Testis (tissue), 3 donors: ENCODE data around the gene ABCA13. TPM values are rescaled to one million over a fixed set of nuclear protein-coding genes. Genes with fewer than 3 reads are reported as not detected.

Experiments
- DNase-seq: peaks from one replicate; pipeline ENCODE4 v3.0.0-alpha.2; 2019
- H3K27ac ChIP-seq, 2 donors: fragments of 200-600 bp; sonication (generic); one replicate each; pipeline ENCODE4 v1.5.1; 2019
- H3K27me3 ChIP-seq: fragments of 200-600 bp; sonication (generic); one replicate; pipeline ENCODE4 v1.5.1; 2019
- H3K36me3 ChIP-seq: fragments of 200-600 bp; sonication (generic); one replicate; pipeline ENCODE4 v1.5.1; 2017; ENCODE audit warnings: low read depth; ENCODE audit errors: missing control alignments
- H3K4me1 ChIP-seq: fragments of 200-600 bp; sonication (generic); one replicate; pipeline ENCODE4 v1.5.1; 2019
- H3K4me3 ChIP-seq, 2 donors: fragments of 200-600 bp; sonication (generic); one replicate each; pipeline ENCODE4 v1.5.1; 2017 to 2019
- H3K9me3 ChIP-seq: fragments of 200-600 bp; sonication (generic); one replicate; pipeline ENCODE4 v1.5.1; 2017
- CTCF ChIP-seq, 3 experiments: fragments of 450-650 bp in 2 of 3; fragments of 200-600 bp in 1 of 3; sonication (generic) in 1 of 3; IDR thresholded peaks; one replicate each; pipeline ENCODE4 v1.5.1; 2016 to 2019; ENCODE audit warnings: antibody characterized with exemption in 3 of 3, mild to moderate bottlenecking in 2 of 3, moderate library complexity in 1 of 3
- POLR2A ChIP-seq: fragments of 450-650 bp; IDR thresholded peaks from one replicate; pipeline ENCODE4 v1.6.1; 2017; ENCODE audit warnings: antibody characterized with exemption, mild to moderate bottlenecking, moderate library complexity
- WGBS, 2 donors: methylation state at CpG; one replicate each; pipeline ENCODE4 v1.1.5; 2018; 5-methylcytosine and 5-hydroxymethylcytosine counted together
- intact Hi-C: fragments of 100-400 bp; cut with DNase I; formaldehyde crosslinking; loops from one replicate; pipeline ENCODE4 v1.15.1; 2023; ENCODE audit warnings: low total_unique reads
- polyA plus RNA-seq: library from polyadenylated mRNA; stranded (reverse); fragments of 350-450 nt; fragmentation: Illumina TruSeq; extraction: RNeasy Lipid Tissue Mini Kit (QIAGEN cat#74804); gene quantifications from one replicate; pipeline ENCODE4 v1.2.3, GENCODE V29; 2014; ENCODE audit warnings: low read depth, low replicate concordance; ENCODE audit not compliant: insufficient read depth
- total RNA-seq, 2 donors: library from RNA; depleted of rRNA; stranded (reverse); fragments of >200 nt; gene quantifications; one replicate each; pipeline ENCODE4 v1.2.3, GENCODE V29; 2016

The ABCA13 gene
- total and polyA plus RNA-seq, 3 donors from 2014 or later: 3.5 to 7.3 (median 4.3) TPM

DNA sequence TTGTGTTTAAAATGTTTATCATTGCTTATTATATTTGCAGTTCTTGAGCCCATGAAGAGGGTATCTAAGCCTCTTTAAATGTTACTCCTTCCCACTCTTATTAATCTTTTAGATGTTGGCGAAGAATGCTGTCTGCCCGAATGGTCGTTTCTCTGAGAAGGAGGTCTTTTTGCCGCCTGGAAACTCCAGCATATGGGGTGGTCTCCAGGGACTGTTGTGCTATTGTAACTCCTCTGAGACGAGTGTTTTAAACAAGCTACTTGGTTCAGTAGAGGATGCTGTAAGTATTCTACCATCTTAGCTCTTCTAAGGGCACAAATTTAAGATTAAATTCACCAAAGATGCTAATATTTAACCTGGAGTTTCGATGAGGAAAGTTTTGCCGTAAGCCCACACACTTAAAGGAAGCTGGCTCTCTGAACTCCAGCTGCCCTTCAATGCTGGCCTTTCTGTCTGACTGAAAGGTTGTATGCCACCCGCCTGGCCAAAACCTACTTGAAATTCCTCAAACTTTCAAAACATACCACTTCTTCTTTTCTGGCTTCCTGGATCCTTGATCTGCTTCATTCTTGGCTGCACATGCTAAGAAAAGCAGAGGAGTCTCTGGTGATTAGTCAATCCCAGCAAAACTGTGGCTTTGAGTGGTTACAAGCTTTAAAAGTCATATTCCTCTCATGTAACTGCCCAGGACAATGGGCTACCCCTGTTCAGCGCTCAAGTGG, 74.7 kb downstream of the ABCA13 start:
- H3K36me3 ChIP-seq: no peaks in the 10 kb centered on the region
- DNase-seq: no peak
- intact Hi-C loops: no loop called here
- 74 to 91% methylated on average over 9 of the region's 9 CpGs for WGBS, 2 donors
- no peak overlapping the region for H3K4me3 ChIP-seq
- no peak for TF ChIP-seq POLR2A
- no peak for TF ChIP-seq CTCF (IDR thresholded peaks at IDR 0.05)
- no peaks in the 10 kb centered on the region for H3K9me3 ChIP-seq
- H3K4me1 ChIP-seq: no peaks in the 10 kb centered on the region
- no peaks in the 10 kb centered on the region for H3K27me3 ChIP-seq
- H3K27ac ChIP-seq: no peak overlapping the region

GRCh38 chr7:48249166-48249565, 77.9 kb downstream of the ABCA13 start:
- no peak overlapping the region for H3K4me3 ChIP-seq
- no peaks in the 10 kb centered on the region for H3K36me3 ChIP-seq
- TF ChIP-seq POLR2A (no peak), CTCF (IDR thresholded peaks at IDR 0.05) (no peak)
- no peaks in the 10 kb centered on the region for H3K9me3 ChIP-seq
- no peak overlapping the region for H3K27ac ChIP-seq
- 55 to 65% methylated on average over 2 of the region's 2 CpGs for WGBS, 2 donors
- H3K4me1 ChIP-seq: no peaks in the 10 kb centered on the region
- no peaks in the 10 kb centered on the region for H3K27me3 ChIP-seq
- intact Hi-C loops: no loop called here
- no peak for DNase-seq

GRCh38 chr7:48250441-48250951, 79.2 kb downstream of the ABCA13 start:
- 49 to 51% methylated on average over 2 of the region's 2 CpGs for WGBS, 2 donors
- no peaks in the 10 kb centered on the region for H3K4me1 ChIP-seq
- TF ChIP-seq CTCF (IDR thresholded peaks at IDR 0.05) (no peak), POLR2A (no peak)
- no peaks in the 10 kb centered on the region for H3K27me3 ChIP-seq
- H3K36me3 ChIP-seq: no peaks in the 10 kb centered on the region
- DNase-seq: no peak
- H3K9me3 ChIP-seq: no peaks in the 10 kb centered on the region
- no peak overlapping the region for H3K4me3 ChIP-seq
- no peak overlapping the region for H3K27ac ChIP-seq
- intact Hi-C loops: no loop called here

DNA sequence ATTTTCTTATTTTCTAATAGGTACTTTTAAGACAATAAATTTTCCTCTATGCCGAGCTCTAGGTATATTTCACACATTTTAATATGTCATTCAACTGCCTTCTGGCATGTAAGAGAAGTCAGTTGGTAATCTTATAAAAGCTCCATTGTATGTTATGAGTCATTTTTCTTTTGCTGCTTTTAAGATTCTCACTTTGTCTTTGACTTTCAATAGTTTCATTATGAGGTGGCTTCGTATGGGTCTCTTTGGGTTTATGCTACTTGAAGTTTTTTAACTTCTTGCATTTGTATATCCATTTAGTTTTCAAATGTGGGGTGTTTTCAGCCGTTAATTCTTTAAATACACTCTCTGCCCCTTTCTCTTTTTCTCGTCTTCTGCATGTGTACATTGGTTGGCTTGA, 80.5 kb downstream of the ABCA13 start:
- WGBS, 2 donors: 93 to 95% methylated on average over 4 of the region's 4 CpGs
- no peak for DNase-seq
- TF ChIP-seq POLR2A: no peak
- no peak for TF ChIP-seq CTCF (IDR thresholded peaks at IDR 0.05)

DNA sequence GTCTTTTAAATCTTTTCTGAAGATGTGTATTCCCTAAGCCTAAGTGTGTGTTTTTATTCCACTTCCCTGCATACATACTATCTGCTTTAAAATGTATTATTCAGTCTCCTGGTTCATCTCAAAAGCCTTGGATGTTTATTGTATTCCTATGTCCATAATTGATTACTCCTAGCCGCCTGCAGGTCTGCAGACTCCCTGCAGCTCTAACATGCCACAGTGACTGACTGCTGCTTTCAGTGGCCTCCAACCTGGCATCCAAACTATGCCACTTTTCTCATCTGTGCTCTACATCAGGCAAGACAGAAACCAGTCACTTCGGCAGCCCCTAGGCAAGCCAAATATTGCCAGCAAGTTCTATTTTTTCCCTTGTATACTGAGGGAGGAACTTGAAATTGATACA, 81.7 kb downstream of the ABCA13 start:
- no peaks in the 10 kb centered on the region for H3K36me3 ChIP-seq
- H3K4me1 ChIP-seq: no peaks in the 10 kb centered on the region
- intact Hi-C loops: no loop called here
- H3K27me3 ChIP-seq: no peaks in the 10 kb centered on the region
- no peak overlapping the region for H3K4me3 ChIP-seq
- WGBS, 2 donors: 62 to 77% methylated on average over 2 of the region's 2 CpGs
- TF ChIP-seq CTCF (IDR thresholded peaks at IDR 0.05) (no peak), POLR2A (no peak)
- H3K27ac ChIP-seq: no peak overlapping the region
- DNase-seq: no peak
- H3K9me3 ChIP-seq: no peaks in the 10 kb centered on the region

More for the DNA sequence above, 80.5 kb downstream of the ABCA13 start:
- intact Hi-C loops: no loop called here
- Histone ChIP-seq H3K4me1 (no peaks in the 10 kb centered on the region), H3K36me3 (no peaks in the 10 kb centered on the region), H3K27ac (no peak overlapping the region), H3K27me3 (no peaks in the 10 kb centered on the region), H3K4me3 (no peak overlapping the region), H3K9me3 (no peaks in the 10 kb centered on the region)
